Prostate gland (tissue), 2 donors: ENCODE results near the gene BCL7B.

Experiments
- POLR2A ChIP-seq: fragments of 450-650 bp; IDR thresholded peaks from one replicate; pipeline ENCODE4 v1.6.1; 2016; ENCODE audit warnings: antibody characterized with exemption, mild to moderate bottlenecking
- TF ChIP-seq, protein P1 (sequence below), 4 experiments: fragments of 200-600 bp in 2 of 4; fragments of 450-650 bp in 2 of 4; sonication (generic) in 2 of 4; IDR thresholded peaks; 1 replicate in 3 of 4; 2 replicates in 1 of 4; pipeline ENCODE4 v1.5.1; 2016 to 2019; ENCODE audit warnings: antibody characterized with exemption in 4 of 4, mild to moderate bottlenecking in 2 of 4, moderate library complexity in 2 of 4

DNA sequence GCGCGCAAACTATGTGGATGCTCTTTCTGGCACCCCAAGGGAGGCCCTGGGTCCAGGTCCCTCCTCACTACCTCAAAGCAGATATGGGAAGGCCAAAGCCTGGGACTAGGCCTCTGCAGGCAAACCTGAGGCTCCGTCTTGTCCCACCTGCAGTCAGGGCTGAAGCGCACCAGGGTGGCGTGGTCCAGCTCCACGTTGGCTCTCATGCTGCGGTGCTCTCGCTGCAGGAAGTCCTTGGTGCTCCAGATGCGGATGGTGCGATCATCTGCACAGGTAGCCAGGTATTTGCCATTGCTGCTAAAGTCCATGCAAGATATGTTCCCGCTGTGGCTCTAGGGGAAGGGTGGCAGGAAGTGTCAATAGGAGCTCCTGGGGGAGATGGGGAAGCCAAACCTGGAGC lies 16.3 kb upstream of the BCL7B start:
- TF ChIP-seq, protein P1, sequence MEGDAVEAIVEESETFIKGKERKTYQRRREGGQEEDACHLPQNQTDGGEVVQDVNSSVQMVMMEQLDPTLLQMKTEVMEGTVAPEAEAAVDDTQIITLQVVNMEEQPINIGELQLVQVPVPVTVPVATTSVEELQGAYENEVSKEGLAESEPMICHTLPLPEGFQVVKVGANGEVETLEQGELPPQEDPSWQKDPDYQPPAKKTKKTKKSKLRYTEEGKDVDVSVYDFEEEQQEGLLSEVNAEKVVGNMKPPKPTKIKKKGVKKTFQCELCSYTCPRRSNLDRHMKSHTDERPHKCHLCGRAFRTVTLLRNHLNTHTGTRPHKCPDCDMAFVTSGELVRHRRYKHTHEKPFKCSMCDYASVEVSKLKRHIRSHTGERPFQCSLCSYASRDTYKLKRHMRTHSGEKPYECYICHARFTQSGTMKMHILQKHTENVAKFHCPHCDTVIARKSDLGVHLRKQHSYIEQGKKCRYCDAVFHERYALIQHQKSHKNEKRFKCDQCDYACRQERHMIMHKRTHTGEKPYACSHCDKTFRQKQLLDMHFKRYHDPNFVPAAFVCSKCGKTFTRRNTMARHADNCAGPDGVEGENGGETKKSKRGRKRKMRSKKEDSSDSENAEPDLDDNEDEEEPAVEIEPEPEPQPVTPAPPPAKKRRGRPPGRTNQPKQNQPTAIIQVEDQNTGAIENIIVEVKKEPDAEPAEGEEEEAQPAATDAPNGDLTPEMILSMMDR (IDR thresholded peaks at IDR 0.05): no peak
- TF ChIP-seq POLR2A: no peak
